Naive B cell (primary cell): Measurements from ENCODE around the gene WDR38. TPM values are rescaled to one million over a fixed set of nuclear protein-coding genes. Genes with fewer than 3 reads are reported as not detected.

Experiments
- ATAC-seq, 2 donors: fragments of 150-1000 bp; cut with Tn5 transposase; 2 replicates each; pipeline ENCODE4 v1.10.0; 2021; ENCODE audit warnings: low read depth in 2 of 2, mild to moderate bottlenecking in 2 of 2, moderate library complexity in 2 of 2
- DNase-seq: peaks from one replicate; pipeline ENCODE4 v3.0.0; 2022
- H3K27ac Mint-ChIP-seq, 6 donors: one replicate each; pipeline ENCODE4 v1.8.0; 2020 to 2022; ENCODE audit warnings: mild to moderate bottlenecking in 6 of 6, mixed read lengths in 6 of 6, moderate library complexity in 5 of 6, inconsistent platforms in 2 of 6
- H3K27me3 Mint-ChIP-seq, 3 donors: one replicate each; pipeline ENCODE4 v1.8.0; 2021 to 2022; ENCODE audit warnings: mixed read lengths in 3 of 3, mild to moderate bottlenecking in 1 of 3
- H3K36me3 Mint-ChIP-seq, 2 donors: one replicate each; pipeline ENCODE4 v1.8.0; 2020 to 2022; ENCODE audit warnings: mixed read lengths in 2 of 2, inconsistent platforms in 1 of 2, mild to moderate bottlenecking in 1 of 2
- H3K4me1 Mint-ChIP-seq, 3 donors: one replicate each; pipeline ENCODE4 v1.8.0; 2020 to 2022; ENCODE audit warnings: mixed read lengths in 3 of 3, inconsistent platforms in 1 of 3, mild to moderate bottlenecking in 1 of 3, moderate library complexity in 1 of 3
- H3K4me3 Mint-ChIP-seq, 8 donors: one replicate each; pipeline ENCODE4 v1.8.0; 2020 to 2022; ENCODE audit warnings: mild to moderate bottlenecking in 8 of 8, mixed read lengths in 8 of 8, moderate library complexity in 8 of 8, inconsistent platforms in 2 of 8
- H3K9me3 Mint-ChIP-seq, 7 donors: one replicate each; pipeline ENCODE4 v1.8.0; 2020 to 2022; ENCODE audit warnings: mixed read lengths in 7 of 7, mild to moderate bottlenecking in 5 of 7, inconsistent platforms in 2 of 7, moderate library complexity in 1 of 7
- polyA plus RNA-seq, 6 donors: library from polyadenylated mRNA; unstranded; fragments of 300-500 nt; fragmentation: Illumina TruSeq; gene quantifications; one replicate each; pipeline ENCODE4 v1.2.3, GENCODE V29; 2021; ENCODE audit warnings: low read depth in 6 of 6

WDR38 gene
- polyA plus RNA-seq: not detected

- ATAC-seq: peak; percentile 87 to 89
Observed at GRCh38 chr9:124852829-124853531, at the start of gene WDR38. WDR38 (plus strand) TSS chr9:124853460; CDS start chr9:124853532, 72 bp downstream.

GRCh38 chr9:124803911-124804310 is 49.3 kb upstream of the WDR38 start:
- no peaks in the 10 kb centered on the region for H3K27me3 Mint-ChIP-seq
- peaks cover 0 to 8% of the 10 kb centered on the region in 2 donors for H3K36me3 Mint-ChIP-seq

More at GRCh38 chr9:124852829-124853531, at the start of gene WDR38:
- Mint-ChIP-seq H3K36me3 (no peaks in the 10 kb centered on the region), H3K27ac (peak within 1 kb of the TSS; percentile 42 to 88 (median 80)), H3K4me3 (peak within 1 kb of the TSS; percentile 55 to 88 (median 78)), H3K4me1 (peaks cover 4 to 16% (median 12%) of the 10 kb centered on the region in 3 donors), H3K9me3 (no peaks in the 10 kb centered on the region), H3K27me3 (peaks cover 0 to 9% (median 0%) of the 10 kb centered on the region in 3 donors)
- DNase-seq: peak; percentile 75

GRCh38 chr9:124805186-124805585 is 48.1 kb upstream of the WDR38 start:
- H3K27ac Mint-ChIP-seq: peak overlapping the region in 1 of 6 donors; percentile 16
- ATAC-seq (no peak), DNase-seq (no peak)
- peak overlapping the region in 1 of 8 donors; percentile 6 for H3K4me3 Mint-ChIP-seq
- peaks cover 0 to 5% (median 0%) of the 10 kb centered on the region in 7 donors for H3K9me3 Mint-ChIP-seq
- no peaks in the 10 kb centered on the region for H3K27me3 Mint-ChIP-seq
- H3K4me1 Mint-ChIP-seq: peaks cover 25 to 33% (median 29%) of the 10 kb centered on the region in 3 donors
- peaks cover 0 to 8% of the 10 kb centered on the region in 2 donors for H3K36me3 Mint-ChIP-seq

More at GRCh38 chr9:124803911-124804310, 49.3 kb upstream of the WDR38 start:
- no peak for DNase-seq
- no peak overlapping the region for H3K4me3 Mint-ChIP-seq
- H3K27ac Mint-ChIP-seq: peak overlapping the region in 2 of 6 donors; percentile 93 to 95
- peaks cover 27 to 42% (median 41%) of the 10 kb centered on the region in 3 donors for H3K4me1 Mint-ChIP-seq
- no peak for ATAC-seq
- H3K9me3 Mint-ChIP-seq: peaks cover 0 to 5% (median 0%) of the 10 kb centered on the region in 7 donors

- no peak overlapping the region for H3K4me3 Mint-ChIP-seq
- no peaks in the 10 kb centered on the region for H3K9me3 Mint-ChIP-seq
- peaks cover 4 to 7% (median 5%) of the 10 kb centered on the region in 3 donors for H3K4me1 Mint-ChIP-seq
- DNase-seq: no peak
- H3K27ac Mint-ChIP-seq: no peak overlapping the region
- H3K36me3 Mint-ChIP-seq: peaks cover 0 to 14% of the 10 kb centered on the region in 2 donors
- no peaks in the 10 kb centered on the region for H3K27me3 Mint-ChIP-seq
- ATAC-seq: no peak
Observed at GRCh38 chr9:124808246-124808956, 44.9 kb upstream of the WDR38 start.

- H3K27me3 Mint-ChIP-seq: no peaks in the 10 kb centered on the region
- peaks cover 4 to 5% (median 4%) of the 10 kb centered on the region in 3 donors for H3K4me1 Mint-ChIP-seq
- no peak overlapping the region for H3K4me3 Mint-ChIP-seq
- peaks cover 0 to 14% of the 10 kb centered on the region in 2 donors for H3K36me3 Mint-ChIP-seq
- no peaks in the 10 kb centered on the region for H3K9me3 Mint-ChIP-seq
- H3K27ac Mint-ChIP-seq: no peak overlapping the region
- ATAC-seq (no peak), DNase-seq (no peak)
Observed at GRCh38 chr9:124809211-124809610, 44.0 kb upstream of the WDR38 start.

GRCh38 chr9:124809741-124810500 is 43.3 kb upstream of the WDR38 start:
- no peak overlapping the region for H3K27ac Mint-ChIP-seq
- H3K4me1 Mint-ChIP-seq: peaks cover 4 to 5% (median 4%) of the 10 kb centered on the region in 3 donors
- no peaks in the 10 kb centered on the region for H3K9me3 Mint-ChIP-seq
- no peak overlapping the region for H3K4me3 Mint-ChIP-seq
- no peaks in the 10 kb centered on the region for H3K27me3 Mint-ChIP-seq
- no peak for DNase-seq
- H3K36me3 Mint-ChIP-seq: peaks cover 0 to 14% of the 10 kb centered on the region in 2 donors
- no peak for ATAC-seq

- peak overlapping the region in 2 of 6 donors; percentile 73 to 75 for H3K27ac Mint-ChIP-seq
- H3K9me3 Mint-ChIP-seq: no peaks in the 10 kb centered on the region
- no peak for DNase-seq
- H3K4me3 Mint-ChIP-seq: no peak overlapping the region
- ATAC-seq: no peak
- peaks cover 0 to 14% of the 10 kb centered on the region in 2 donors for H3K36me3 Mint-ChIP-seq
- H3K27me3 Mint-ChIP-seq: no peaks in the 10 kb centered on the region
- H3K4me1 Mint-ChIP-seq: peaks cover 0 to 5% (median 0%) of the 10 kb centered on the region in 3 donors
Observed at GRCh38 chr9:124810663-124811355, 42.5 kb upstream of the WDR38 start.

GRCh38 chr9:124812441-124812876 is 40.8 kb upstream of the WDR38 start:
- Mint-ChIP-seq H3K4me3 (no peak overlapping the region), H3K9me3 (no peaks in the 10 kb centered on the region), H3K36me3 (peaks cover 0 to 14% of the 10 kb centered on the region in 2 donors), H3K27ac (no peak overlapping the region), H3K27me3 (peaks cover 0 to 4% (median 0%) of the 10 kb centered on the region in 3 donors), H3K4me1 (peaks cover 0 to 5% (median 0%) of the 10 kb centered on the region in 3 donors)
- ATAC-seq: no peak
- DNase-seq: no peak

- ATAC-seq: no peak
- Mint-ChIP-seq H3K27ac (no peak overlapping the region), H3K9me3 (no peaks in the 10 kb centered on the region), H3K4me3 (no peak overlapping the region), H3K36me3 (peaks cover 0 to 14% of the 10 kb centered on the region in 2 donors), H3K4me1 (peaks cover 0 to 5% (median 0%) of the 10 kb centered on the region in 3 donors), H3K27me3 (peaks cover 0 to 5% (median 0%) of the 10 kb centered on the region in 3 donors)
- DNase-seq: no peak
Observed at GRCh38 chr9:124813041-124813440, 40.2 kb upstream of the WDR38 start.

- DNase-seq (no peak), ATAC-seq (no peak)
- Mint-ChIP-seq H3K4me3 (peak overlapping the region in 1 of 8 donors; percentile 33), H3K36me3 (peaks cover 0 to 8% of the 10 kb centered on the region in 2 donors), H3K27me3 (peaks cover 0 to 10% (median 0%) of the 10 kb centered on the region in 3 donors), H3K9me3 (no peaks in the 10 kb centered on the region), H3K4me1 (peaks cover 0 to under 1% (median 0%) of the 10 kb centered on the region in 3 donors), H3K27ac (peak overlapping the region in 1 of 6 donors; percentile 38)
Observed at GRCh38 chr9:124813501-124814163, 39.6 kb upstream of the WDR38 start.

GRCh38 chr9:124814164-124814535 is 39.1 kb upstream of the WDR38 start:
- peaks cover 0 to 10% (median 0%) of the 10 kb centered on the region in 3 donors for H3K27me3 Mint-ChIP-seq
- no peaks in the 10 kb centered on the region for H3K4me1 Mint-ChIP-seq
- ATAC-seq (no peak), DNase-seq (no peak)
- H3K27ac Mint-ChIP-seq: peak overlapping the region in 1 of 6 donors; percentile 38
- peaks cover 0 to 6% of the 10 kb centered on the region in 2 donors for H3K36me3 Mint-ChIP-seq
- no peaks in the 10 kb centered on the region for H3K9me3 Mint-ChIP-seq
- H3K4me3 Mint-ChIP-seq: no peak overlapping the region

GRCh38 chr9:124815601-124816000 is 37.7 kb upstream of the WDR38 start:
- Mint-ChIP-seq H3K27ac (peak overlapping the region in 1 of 6 donors; percentile 80), H3K9me3 (no peaks in the 10 kb centered on the region), H3K27me3 (peaks cover 0 to 18% (median 0%) of the 10 kb centered on the region in 3 donors), H3K4me1 (no peaks in the 10 kb centered on the region), H3K4me3 (no peak overlapping the region), H3K36me3 (peaks cover 0 to 5% of the 10 kb centered on the region in 2 donors)
- ATAC-seq: no peak
- no peak for DNase-seq
